BJ (cell line): ENCODE data around the gene PAX9. TPM values are rescaled to one million over a fixed set of nuclear protein-coding genes. Genes with fewer than 3 reads are reported as not detected.

Experiments
- CTCF ChIA-PET: fragments of 350-600 bp; formaldehyde crosslinking; extraction: SDS; loops from one replicate; lab custom pipeline; 2021; ENCODE audit warnings: antibody characterized with exemption, inconsistent platforms; lab: Yijun Ruan, JAX
- POLR2A ChIA-PET: fragments of 300-600 bp; sonication (Branson Sonifier 250); formaldehyde crosslinking; extraction: SDS; loops from one replicate; lab custom pipeline; 2021; ENCODE audit warnings: antibody characterized with exemption; lab: Charles Lee
- DNase-seq: peaks from one replicate; pipeline ENCODE4 v3.0.0-alpha.2; 2011; ENCODE audit warnings: low read depth
- H3K27me3 ChIP-seq: 2 replicates; pipeline ENCODE4 v1.6.0; 2011; ENCODE audit warnings: low read length; ENCODE audit not compliant: control insufficient read depth, insufficient read depth
- H3K36me3 ChIP-seq: 2 replicates; pipeline ENCODE4 v1.5.1; 2011; ENCODE audit warnings: low read length; ENCODE audit not compliant: control insufficient read depth, insufficient read depth
- H3K4me3 ChIP-seq: 2 replicates; pipeline ENCODE4 v1.5.1; 2011; ENCODE audit warnings: low read depth, mild to moderate bottlenecking, control low read depth, low read length
- polyA plus RNA-seq: library from polyadenylated mRNA; depleted of rRNA; stranded (reverse); fragments of >200 nt; gene quantifications from 2 replicates; pipeline ENCODE4 v1.2.3, GENCODE V29; 2011
- TF ChIP-seq, protein P1 (sequence below): IDR thresholded peaks from 2 replicates; pipeline ENCODE4 v1.5.1; 2011; ENCODE audit warnings: low read depth, mild to moderate bottlenecking, control low read depth, inconsistent platforms, low read length, moderate library complexity; ENCODE audit not compliant: insufficient read depth

PAX9 gene
- polyA plus RNA-seq, 1 experiment: not detected

- POLR2A ChIA-PET: no interaction called here
- no peaks in the 10 kb centered on the region for H3K36me3 ChIP-seq
- CTCF ChIA-PET: interaction anchor here (1.6 kb wide), 1 partner anchor 10 kb away, joined by 5 read pairs; no protein-coding TSS in a partner anchor
- TF ChIP-seq, protein P1, sequence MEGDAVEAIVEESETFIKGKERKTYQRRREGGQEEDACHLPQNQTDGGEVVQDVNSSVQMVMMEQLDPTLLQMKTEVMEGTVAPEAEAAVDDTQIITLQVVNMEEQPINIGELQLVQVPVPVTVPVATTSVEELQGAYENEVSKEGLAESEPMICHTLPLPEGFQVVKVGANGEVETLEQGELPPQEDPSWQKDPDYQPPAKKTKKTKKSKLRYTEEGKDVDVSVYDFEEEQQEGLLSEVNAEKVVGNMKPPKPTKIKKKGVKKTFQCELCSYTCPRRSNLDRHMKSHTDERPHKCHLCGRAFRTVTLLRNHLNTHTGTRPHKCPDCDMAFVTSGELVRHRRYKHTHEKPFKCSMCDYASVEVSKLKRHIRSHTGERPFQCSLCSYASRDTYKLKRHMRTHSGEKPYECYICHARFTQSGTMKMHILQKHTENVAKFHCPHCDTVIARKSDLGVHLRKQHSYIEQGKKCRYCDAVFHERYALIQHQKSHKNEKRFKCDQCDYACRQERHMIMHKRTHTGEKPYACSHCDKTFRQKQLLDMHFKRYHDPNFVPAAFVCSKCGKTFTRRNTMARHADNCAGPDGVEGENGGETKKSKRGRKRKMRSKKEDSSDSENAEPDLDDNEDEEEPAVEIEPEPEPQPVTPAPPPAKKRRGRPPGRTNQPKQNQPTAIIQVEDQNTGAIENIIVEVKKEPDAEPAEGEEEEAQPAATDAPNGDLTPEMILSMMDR: no peak
- H3K4me3 ChIP-seq: no peak overlapping the region
- H3K27me3 ChIP-seq: no peaks in the 10 kb centered on the region
- DNase-seq: no peak
These were observed 56.6 kb downstream of the PAX9 start for GRCh38 chr14:36718216-36718615.

GRCh38 chr14:36719823-36720222 is 58.2 kb downstream of the PAX9 start:
- CTCF ChIA-PET: interaction anchor here (1.6 kb wide), 1 partner anchor 8 kb away, joined by 5 read pairs; no protein-coding TSS in a partner anchor
- no peak for DNase-seq
- POLR2A ChIA-PET: no interaction called here
- H3K36me3 ChIP-seq: no peaks in the 10 kb centered on the region
- TF ChIP-seq, protein P1: no peak
- H3K27me3 ChIP-seq: no peaks in the 10 kb centered on the region
- H3K4me3 ChIP-seq: no peak overlapping the region

DNA sequence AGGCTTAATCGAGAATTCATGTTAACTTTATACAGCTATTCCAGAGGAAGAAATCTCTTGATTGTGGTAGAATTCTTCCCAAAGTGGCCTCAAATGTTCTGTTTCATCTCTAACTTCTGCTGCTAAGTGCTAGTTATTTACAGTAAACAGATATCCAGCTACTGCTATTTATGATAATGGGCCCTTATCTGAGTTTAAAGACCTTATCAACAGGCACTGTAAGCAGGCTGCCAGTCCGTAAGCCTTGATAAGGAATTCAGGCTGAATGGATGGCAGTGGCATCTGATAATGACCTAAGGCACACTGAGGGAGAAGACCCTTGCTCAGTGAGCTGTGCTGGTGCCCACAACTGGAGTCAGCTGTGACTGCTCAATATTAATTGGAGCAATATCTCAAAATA is 59.0 kb downstream of the PAX9 start:
- no peak overlapping the region for H3K4me3 ChIP-seq
- CTCF ChIA-PET: no interaction called here
- no peaks in the 10 kb centered on the region for H3K27me3 ChIP-seq
- TF ChIP-seq, protein P1: no peak
- no peak for DNase-seq
- POLR2A ChIA-PET: no interaction called here
- H3K36me3 ChIP-seq: no peaks in the 10 kb centered on the region

DNA sequence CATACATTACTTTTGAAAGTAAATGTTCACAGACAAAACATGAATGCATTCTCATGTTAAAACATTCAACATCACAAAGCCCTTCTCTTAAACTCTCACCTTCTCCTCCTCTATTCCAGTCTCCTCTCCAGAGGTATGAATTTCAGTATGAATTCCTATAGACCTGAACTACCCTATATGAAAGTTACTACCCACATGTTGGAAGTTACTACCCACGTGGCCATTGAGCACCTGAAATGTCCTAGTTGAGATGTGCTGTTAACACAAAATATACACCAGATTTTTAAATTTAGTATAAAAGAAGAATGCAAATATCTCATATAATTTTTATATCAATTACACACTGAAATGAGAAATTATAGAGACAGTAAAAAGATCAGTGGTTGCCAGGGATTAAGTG is 60.2 kb downstream of the PAX9 start:
- Histone ChIP-seq H3K36me3 (no peaks in the 10 kb centered on the region), H3K4me3 (no peak overlapping the region), H3K27me3 (no peaks in the 10 kb centered on the region)
- ChIA-PET POLR2A (no interaction called here), CTCF (no interaction called here)
- no peak for DNase-seq
- TF ChIP-seq, protein P1: no peak

DNA sequence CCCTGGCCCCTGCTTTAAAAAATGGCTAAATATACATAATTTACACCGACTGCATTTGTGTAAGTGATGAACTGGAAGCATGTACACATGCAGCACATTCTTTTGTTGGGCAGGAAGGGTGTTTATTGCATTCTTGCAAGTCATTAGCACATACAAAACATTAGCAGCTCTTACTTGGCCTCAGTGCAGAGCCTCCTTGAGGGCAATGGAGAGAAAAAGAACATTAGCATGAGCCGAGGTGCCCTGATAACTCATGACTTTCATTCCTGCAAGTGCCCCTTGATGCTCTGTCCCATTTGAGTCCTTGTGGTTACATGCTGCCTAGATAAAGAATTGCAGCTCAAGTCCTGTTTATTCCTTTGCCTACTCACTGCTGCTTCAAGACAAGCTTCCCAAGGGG is 61.9 kb downstream of the PAX9 start:
- DNase-seq: no peak
- Histone ChIP-seq H3K36me3 (no peaks in the 10 kb centered on the region), H3K4me3 (no peak overlapping the region), H3K27me3 (no peaks in the 10 kb centered on the region)
- POLR2A ChIA-PET: no interaction called here
- TF ChIP-seq, protein P1: no peak
- CTCF ChIA-PET: interaction anchor here (1.0 kb wide), 1 partner anchor 24 kb away, joined by 3 read pairs; no protein-coding TSS in a partner anchor
